HFFc6 (cell line): ENCODE results near the gene APRT. TPM values are rescaled to one million over a fixed set of nuclear protein-coding genes. Genes with fewer than 3 reads are reported as not detected.
A peak's percentile ranks its signal among the peaks of the same experiment; 100 is the strongest.

Experiments
- DNase-seq: peaks from one replicate; pipeline ENCODE4 v3.0.0-alpha.2; 2018
- H3K27ac Mint-ChIP-seq: 2 replicates; pipeline ENCODE4 v1.8.0; 2020; ENCODE audit warnings: mild to moderate bottlenecking, mixed read lengths
- H3K27me3 Mint-ChIP-seq: 2 replicates; pipeline ENCODE4 v1.8.0; 2021; ENCODE audit warnings: mild to moderate bottlenecking, moderate library complexity, mixed read lengths; ENCODE audit not compliant: insufficient read depth
- H3K36me3 Mint-ChIP-seq: 2 replicates; pipeline ENCODE4 v1.8.0; 2021; ENCODE audit warnings: low read depth, mixed read lengths
- H3K4me1 Mint-ChIP-seq: 2 replicates; pipeline ENCODE4 v1.8.0; 2020; ENCODE audit warnings: low read depth, mixed read lengths
- H3K4me3 Mint-ChIP-seq: 2 replicates; pipeline ENCODE4 v1.8.0; 2020; ENCODE audit warnings: mild to moderate bottlenecking, moderate library complexity, mixed read lengths
- H3K9me3 Mint-ChIP-seq: 2 replicates; pipeline ENCODE4 v1.8.0; 2020; ENCODE audit warnings: mild to moderate bottlenecking, mixed read lengths
- CTCF ChIP-seq: fragments of 200-600 bp; sonication (generic); IDR thresholded peaks from 2 replicates; pipeline ENCODE4 v1.5.0; 2021; ENCODE audit warnings: antibody characterized with exemption, mild to moderate bottlenecking
- total RNA-seq, 6 experiments: library from RNA; stranded (reverse); fragmentation: NEBNext Ultra II Directional; extraction: Animal tissue kit (Norgen Biotek cat#: 25700); gene quantifications; 2 replicates in 1 of 6; 3 replicates in 5 of 6; pipeline ENCODE4 v1.2.3, GENCODE V29; 2021

APRT gene
- total RNA-seq, 6 experiments from 2014 or later = 123 to 163 (median 130) TPM

- no peak overlapping the region for H3K4me3 Mint-ChIP-seq
- no peaks in the 10 kb centered on the region for H3K9me3 Mint-ChIP-seq
- no peaks in the 10 kb centered on the region for H3K27me3 Mint-ChIP-seq
- no peaks in the 10 kb centered on the region for H3K36me3 Mint-ChIP-seq
- TF ChIP-seq CTCF = peak; percentile 29
- peak; percentile 8 for DNase-seq
- H3K4me1 Mint-ChIP-seq = no peaks in the 10 kb centered on the region
- no peak overlapping the region for H3K27ac Mint-ChIP-seq
Measured at GRCh38 chr16:88831838-88832237, 20.1 kb upstream of the APRT start.

GRCh38 chr16:88830783-88831182 is 19.1 kb upstream of the APRT start:
- Mint-ChIP-seq H3K27ac (no peak overlapping the region), H3K36me3 (no peaks in the 10 kb centered on the region), H3K9me3 (no peaks in the 10 kb centered on the region), H3K27me3 (no peaks in the 10 kb centered on the region), H3K4me1 (no peaks in the 10 kb centered on the region), H3K4me3 (no peak overlapping the region)
- TF ChIP-seq CTCF = no peak
- DNase-seq = no peak

- no peak for TF ChIP-seq CTCF
- Mint-ChIP-seq H3K36me3 (no peaks in the 10 kb centered on the region), H3K9me3 (no peaks in the 10 kb centered on the region), H3K27me3 (no peaks in the 10 kb centered on the region), H3K4me3 (no peak overlapping the region), H3K27ac (no peak overlapping the region), H3K4me1 (no peaks in the 10 kb centered on the region)
- no peak for DNase-seq
Measured at GRCh38 chr16:88830258-88830657, 18.5 kb upstream of the APRT start.

GRCh38 chr16:88828711-88829110 is 17.0 kb upstream of the APRT start:
- no peak for DNase-seq
- H3K27ac Mint-ChIP-seq = no peak overlapping the region
- H3K9me3 Mint-ChIP-seq = no peaks in the 10 kb centered on the region
- no peak overlapping the region for H3K4me3 Mint-ChIP-seq
- H3K36me3 Mint-ChIP-seq = no peaks in the 10 kb centered on the region
- no peaks in the 10 kb centered on the region for H3K4me1 Mint-ChIP-seq
- no peak for TF ChIP-seq CTCF
- no peaks in the 10 kb centered on the region for H3K27me3 Mint-ChIP-seq

GRCh38 chr16:88827727-88828126 is 16.0 kb upstream of the APRT start:
- Mint-ChIP-seq H3K36me3 (no peaks in the 10 kb centered on the region), H3K4me3 (no peak overlapping the region), H3K4me1 (no peaks in the 10 kb centered on the region), H3K9me3 (no peaks in the 10 kb centered on the region), H3K27me3 (peaks cover 3% of the 10 kb centered on the region; the same call in 1 of the 2 replicates), H3K27ac (no peak overlapping the region)
- DNase-seq = no peak
- no peak for TF ChIP-seq CTCF
